Hepatocyte (in vitro differentiated cells): ENCODE measurements around the gene PABPN1. TPM values are rescaled to one million over a fixed set of nuclear protein-coding genes. Genes with fewer than 3 reads are reported as not detected.
"Not testable (repeated sequence)": the region's sequence is repeated elsewhere in the genome, so short reads cannot be mapped to it uniquely, and the experiment has no call there.

Experiments used
- DNase-seq: peaks from one replicate; pipeline ENCODE4 v3.0.0-alpha.2; 2016; ENCODE audit warnings: low spot score
- H2AFZ ChIP-seq: fragments of 200-600 bp; sonication (generic); 2 replicates; pipeline ENCODE4 v1.6.0; 2016; ENCODE audit warnings: antibody characterized with exemption, mild to moderate bottlenecking
- H3K27ac ChIP-seq: fragments of 200-600 bp; sonication (generic); 2 replicates; pipeline ENCODE4 v1.5.1; 2016; ENCODE audit warnings: mild to moderate bottlenecking
- H3K27me3 ChIP-seq: fragments of 200-600 bp; sonication (generic); 2 replicates; pipeline ENCODE4 v1.6.1; 2016
- H3K36me3 ChIP-seq: fragments of 200-600 bp; sonication (generic); replicated peaks from 2 replicates; pipeline ENCODE4 v1.5.1; 2016; ENCODE audit warnings: low read depth; ENCODE audit not compliant: insufficient read depth
- H3K4me1 ChIP-seq: fragments of 200-600 bp; sonication (generic); 2 replicates; pipeline ENCODE4 v1.5.1; 2016; ENCODE audit warnings: mild to moderate bottlenecking, moderate library complexity; ENCODE audit not compliant: insufficient read depth
- H3K4me2 ChIP-seq: fragments of 200-600 bp; sonication (generic); 2 replicates; pipeline ENCODE4 v1.6.0; 2016
- H3K4me3 ChIP-seq: fragments of 200-600 bp; sonication (generic); 2 replicates; pipeline ENCODE4 v1.5.1; 2016; ENCODE audit warnings: mild to moderate bottlenecking
- H3K79me2 ChIP-seq: fragments of 200-600 bp; sonication (generic); 2 replicates; pipeline ENCODE4 v1.6.0; 2017; ENCODE audit warnings: mild to moderate bottlenecking
- H3K9me2 ChIP-seq: fragments of 200-600 bp; sonication (generic); replicated peaks from 2 replicates; pipeline ENCODE4 v1.6.0; 2017; ENCODE audit warnings: mild to moderate bottlenecking; ENCODE audit not compliant: insufficient read depth
- H3K9me3 ChIP-seq: fragments of 200-600 bp; sonication (generic); 2 replicates; pipeline ENCODE4 v1.5.1; 2016; ENCODE audit warnings: low read depth, mild to moderate bottlenecking
- H4K20me1 ChIP-seq: fragments of 200-600 bp; sonication (generic); 2 replicates; pipeline ENCODE4 v1.6.0; 2016; ENCODE audit warnings: mild to moderate bottlenecking; ENCODE audit not compliant: insufficient read depth, poor library complexity, severe bottlenecking
- EZH2 ChIP-seq: fragments of 200-600 bp; sonication (generic); IDR thresholded peaks from 2 replicates; pipeline ENCODE4 v1.6.1; 2016; ENCODE audit warnings: antibody characterized with exemption, mild to moderate bottlenecking, borderline replicate concordance
- EZH2phosphoT487 ChIP-seq: fragments of 200-600 bp; sonication (generic); IDR thresholded peaks from one replicate; pipeline ENCODE4 v1.6.1; 2018; ENCODE audit warnings: antibody characterized with exemption, mild to moderate bottlenecking, low read depth, moderate library complexity; ENCODE audit not compliant: unreplicated experiment, severe bottlenecking
- WGBS: methylation state at CpG from one replicate; pipeline ENCODE4 v1.1.6; 2016; ENCODE audit warnings: low lambda C conversion rate; ENCODE audit errors: missing lambda C conversion rate; 5-methylcytosine and 5-hydroxymethylcytosine counted together
- polyA plus RNA-seq: library from polyadenylated mRNA; unstranded; fragments of >200 nt; fragmentation: Nextera tagmentation; extraction: Ambion mirVana; gene quantifications from 2 replicates; pipeline ENCODE4 v1.2.1, GENCODE V29; 2016
- total RNA-seq: library from RNA; depleted of rRNA; stranded (reverse); fragments of >200 nt; gene quantifications from 2 replicates; pipeline ENCODE4 v1.2.3, GENCODE V29; 2014
- TF ChIP-seq, protein P1 (sequence below): fragments of 200-600 bp; sonication (generic); IDR thresholded peaks from 2 replicates; pipeline ENCODE4 v1.5.1; 2016; ENCODE audit warnings: antibody characterized with exemption, mild to moderate bottlenecking; ENCODE audit not compliant: poor library complexity

The PABPN1 gene
- total and polyA plus RNA-seq, 2 experiments from 2014 or later = 116 to 213 TPM

DNA sequence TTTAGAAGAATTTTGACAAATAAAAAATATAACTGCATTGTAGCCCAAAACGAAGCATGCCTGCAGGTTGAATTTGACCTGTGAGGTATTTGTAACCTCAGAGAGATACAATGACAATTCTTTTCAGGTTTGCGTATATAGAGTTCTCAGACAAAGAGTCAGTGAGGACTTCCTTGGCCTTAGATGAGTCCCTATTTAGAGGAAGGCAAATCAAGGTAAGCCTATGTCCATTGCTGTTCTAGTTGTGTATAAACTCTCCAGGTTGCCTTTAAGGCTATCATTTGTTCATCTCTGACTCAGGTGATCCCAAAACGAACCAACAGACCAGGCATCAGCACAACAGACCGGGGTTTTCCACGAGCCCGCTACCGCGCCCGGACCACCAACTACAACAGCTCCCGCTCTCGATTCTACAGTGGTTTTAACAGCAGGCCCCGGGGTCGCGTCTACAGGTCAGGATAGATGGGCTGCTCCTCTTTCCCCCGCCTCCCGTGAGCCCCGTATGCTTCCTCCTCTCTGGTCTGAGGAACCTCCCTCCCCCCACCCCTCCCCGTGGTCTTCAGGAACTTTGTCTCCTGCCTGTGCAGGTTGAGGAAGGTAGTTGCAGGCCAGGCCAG is 2.7 kb downstream of the PABPN1 start:
- H3K4me1 ChIP-seq = peaks cover 14% of the 10 kb centered on the region
- H4K20me1 ChIP-seq = peaks cover 12% of the 10 kb centered on the region
- no peaks in the 10 kb centered on the region for H3K27me3 ChIP-seq
- no peak overlapping the region for H3K27ac ChIP-seq
- H3K9me3 ChIP-seq = no peaks in the 10 kb centered on the region
- H3K4me2 ChIP-seq = peak overlapping the region; percentile 91
- 91% methylated on average over 13 of the region's 18 CpGs for WGBS
- H3K36me3 ChIP-seq = no peaks in the 10 kb centered on the region
- H3K4me3 ChIP-seq = no peak overlapping the region
- no peaks in the 10 kb centered on the region for H3K9me2 ChIP-seq
- H3K79me2 ChIP-seq = peaks cover 28% of the 10 kb centered on the region
- TF ChIP-seq, protein P1, sequence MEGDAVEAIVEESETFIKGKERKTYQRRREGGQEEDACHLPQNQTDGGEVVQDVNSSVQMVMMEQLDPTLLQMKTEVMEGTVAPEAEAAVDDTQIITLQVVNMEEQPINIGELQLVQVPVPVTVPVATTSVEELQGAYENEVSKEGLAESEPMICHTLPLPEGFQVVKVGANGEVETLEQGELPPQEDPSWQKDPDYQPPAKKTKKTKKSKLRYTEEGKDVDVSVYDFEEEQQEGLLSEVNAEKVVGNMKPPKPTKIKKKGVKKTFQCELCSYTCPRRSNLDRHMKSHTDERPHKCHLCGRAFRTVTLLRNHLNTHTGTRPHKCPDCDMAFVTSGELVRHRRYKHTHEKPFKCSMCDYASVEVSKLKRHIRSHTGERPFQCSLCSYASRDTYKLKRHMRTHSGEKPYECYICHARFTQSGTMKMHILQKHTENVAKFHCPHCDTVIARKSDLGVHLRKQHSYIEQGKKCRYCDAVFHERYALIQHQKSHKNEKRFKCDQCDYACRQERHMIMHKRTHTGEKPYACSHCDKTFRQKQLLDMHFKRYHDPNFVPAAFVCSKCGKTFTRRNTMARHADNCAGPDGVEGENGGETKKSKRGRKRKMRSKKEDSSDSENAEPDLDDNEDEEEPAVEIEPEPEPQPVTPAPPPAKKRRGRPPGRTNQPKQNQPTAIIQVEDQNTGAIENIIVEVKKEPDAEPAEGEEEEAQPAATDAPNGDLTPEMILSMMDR = no peak
- no peak for TF ChIP-seq EZH2
- no peak for TF ChIP-seq EZH2phosphoT487
- H2AFZ ChIP-seq = no peak overlapping the region
- DNase-seq = no peak

DNA sequence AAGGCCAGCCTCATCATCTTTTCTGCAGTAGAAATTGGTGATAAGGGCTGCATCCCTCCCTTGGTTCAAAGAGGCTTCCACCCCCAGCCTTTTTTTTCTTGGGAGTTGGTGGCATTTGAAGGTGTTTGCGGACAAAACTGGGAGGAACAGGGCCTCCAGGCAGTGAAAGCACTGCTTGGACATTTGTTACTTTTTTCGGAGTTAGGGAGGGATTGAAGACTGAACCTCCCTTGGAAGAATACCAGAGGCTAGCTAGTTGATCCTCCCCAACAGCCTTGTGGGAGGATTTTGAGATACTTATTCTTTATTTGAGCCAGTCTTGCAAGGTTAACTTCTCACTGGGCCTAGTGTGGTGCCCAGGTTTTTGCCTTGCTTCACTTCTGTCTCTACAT is 3.2 kb downstream of the PABPN1 start:
- WGBS = 96% methylated on average over 2 of the region's 2 CpGs
- no peak for TF ChIP-seq EZH2phosphoT487
- TF ChIP-seq, protein P1 = no peak
- no peak for TF ChIP-seq EZH2
- Histone ChIP-seq H3K27me3 (no peaks in the 10 kb centered on the region), H3K4me1 (peaks cover 14% of the 10 kb centered on the region), H3K9me3 (no peaks in the 10 kb centered on the region), H2AFZ (no peak overlapping the region), H3K36me3 (no peaks in the 10 kb centered on the region), H3K27ac (no peak overlapping the region), H4K20me1 (peaks cover 12% of the 10 kb centered on the region), H3K4me2 (no peak overlapping the region), H3K4me3 (no peak overlapping the region), H3K79me2 (peaks cover 28% of the 10 kb centered on the region), H3K9me2 (no peaks in the 10 kb centered on the region)
- DNase-seq = no peak

DNA sequence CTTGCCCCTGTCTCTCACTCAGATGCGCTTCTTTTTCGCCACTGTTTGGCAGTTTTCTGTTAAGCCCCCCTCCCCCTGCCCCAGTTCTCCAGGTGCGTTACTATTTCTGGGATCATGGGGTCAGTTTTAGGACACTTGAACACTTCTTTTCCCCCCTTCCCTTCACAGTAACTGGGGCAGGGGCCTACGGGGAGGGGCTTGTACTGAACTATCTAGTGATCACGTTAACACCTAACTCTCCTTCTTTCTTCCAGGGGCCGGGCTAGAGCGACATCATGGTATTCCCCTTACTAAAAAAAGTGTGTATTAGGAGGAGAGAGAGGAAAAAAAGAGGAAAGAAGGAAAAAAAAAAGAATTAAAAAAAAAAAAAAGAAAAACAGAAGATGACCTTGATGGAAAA is 3.7 kb downstream of the PABPN1 start:
- Histone ChIP-seq H4K20me1 (peaks cover 12% of the 10 kb centered on the region), H3K9me2 (no peaks in the 10 kb centered on the region), H3K4me2 (no peak overlapping the region), H2AFZ (no peak overlapping the region), H3K27ac (no peak overlapping the region), H3K79me2 (peaks cover 28% of the 10 kb centered on the region), H3K4me3 (no peak overlapping the region), H3K9me3 (no peaks in the 10 kb centered on the region), H3K4me1 (peaks cover 14% of the 10 kb centered on the region), H3K27me3 (no peaks in the 10 kb centered on the region), H3K36me3 (no peaks in the 10 kb centered on the region)
- DNase-seq = no peak
- TF ChIP-seq EZH2phosphoT487 = no peak
- TF ChIP-seq, protein P1 = no peak
- no peak for TF ChIP-seq EZH2
- 92% methylated on average over 7 of the region's 7 CpGs for WGBS

DNA sequence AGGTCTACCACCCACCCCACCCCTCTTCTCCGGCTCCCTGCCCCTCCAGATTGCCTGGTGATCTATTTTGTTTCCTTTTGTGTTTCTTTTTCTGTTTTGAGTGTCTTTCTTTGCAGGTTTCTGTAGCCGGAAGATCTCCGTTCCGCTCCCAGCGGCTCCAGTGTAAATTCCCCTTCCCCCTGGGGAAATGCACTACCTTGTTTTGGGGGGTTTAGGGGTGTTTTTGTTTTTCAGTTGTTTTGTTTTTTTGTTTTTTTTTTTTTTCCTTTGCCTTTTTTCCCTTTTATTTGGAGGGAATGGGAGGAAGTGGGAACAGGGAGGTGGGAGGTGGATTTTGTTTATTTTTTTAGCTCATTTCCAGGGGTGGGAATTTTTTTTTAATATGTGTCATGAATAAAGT is 4.5 kb downstream of the PABPN1 start:
- not testable (repeated sequence) for H3K9me3 ChIP-seq, H3K27me3 ChIP-seq, H3K9me2 ChIP-seq, H3K27ac ChIP-seq, H3K4me3 ChIP-seq, H3K4me1 ChIP-seq, H2AFZ ChIP-seq, H3K4me2 ChIP-seq, DNase-seq, H3K36me3 ChIP-seq
- Histone ChIP-seq H3K79me2 (peaks cover 28% of the 10 kb centered on the region), H4K20me1 (peaks cover 12% of the 10 kb centered on the region)
- WGBS = 100% methylated on average over 4 of the region's 5 CpGs
